CD14-positive monocyte (primary cell): ENCODE data around the gene BCAN. TPM values are rescaled to one million over a fixed set of nuclear protein-coding genes. Genes with fewer than 3 reads are reported as not detected.

ENCODE experiments used
- DNase-seq, 3 donors: peaks; one replicate each; pipeline ENCODE4 v3.0.0-alpha.2; 2011 to 2022
- H2AFZ ChIP-seq: 2 replicates; pipeline ENCODE4 v1.6.0; 2012; ENCODE audit warnings: mild to moderate bottlenecking, low read depth, low read length, inconsistent platforms; ENCODE audit not compliant: insufficient read depth, poor library complexity, severe bottlenecking
- H3K27ac ChIP-seq, 2 donors: 1 replicate in 1 of 2; 2 replicates in 1 of 2; pipeline ENCODE4 v1.5.1; 2012 to 2013; ENCODE audit warnings: low read length in 2 of 2, control low read depth in 1 of 2, inconsistent platforms in 1 of 2, low read depth in 1 of 2, mild to moderate bottlenecking in 1 of 2
- H3K27me3 ChIP-seq, 2 donors: one replicate each; pipeline versions ENCODE4 v1.6.0 to v1.6.1; 2011 to 2013; ENCODE audit warnings: low read length in 2 of 2; ENCODE audit not compliant: control insufficient read depth in 2 of 2, insufficient read depth in 2 of 2
- H3K36me3 ChIP-seq, 2 donors: replicated peaks in 1 of 2; 1 replicate in 1 of 2; 2 replicates in 1 of 2; pipeline versions ENCODE4 v1.5.1 to v1.6.1; 2012 to 2013; ENCODE audit warnings: low read length in 2 of 2, control low read depth in 1 of 2, inconsistent platforms in 1 of 2, mild to moderate bottlenecking in 1 of 2; ENCODE audit not compliant: insufficient read depth in 2 of 2, control insufficient read depth in 1 of 2
- H3K4me1 ChIP-seq, 2 donors: 1 replicate in 1 of 2; 2 replicates in 1 of 2; pipeline versions ENCODE4 v1.5.1 to v1.6.1; 2012 to 2013; ENCODE audit warnings: low read length in 2 of 2, control low read depth in 1 of 2, inconsistent platforms in 1 of 2, mild to moderate bottlenecking in 1 of 2, moderate library complexity in 1 of 2; ENCODE audit not compliant: insufficient read depth in 2 of 2, control insufficient read depth in 1 of 2
- H3K4me2 ChIP-seq: replicated peaks from 2 replicates; pipeline ENCODE3; 2012; ENCODE audit warnings: low read length, moderate library complexity, mild to moderate bottlenecking; ENCODE audit not compliant: poor library complexity, severe bottlenecking; ENCODE audit errors: extremely low read depth
- H3K4me3 ChIP-seq, 3 experiments: fragments of 200-600 bp in 1 of 3; sonication (generic) in 1 of 3; replicated peaks in 1 of 3; 1 replicate in 2 of 3; 2 replicates in 1 of 3; pipeline ENCODE4 v1.5.1; 2011 to 2013; ENCODE audit warnings: low read length in 3 of 3, mild to moderate bottlenecking in 3 of 3, control low read depth in 2 of 3, low read depth in 2 of 3, inconsistent platforms in 1 of 3, moderate library complexity in 1 of 3
- H3K79me2 ChIP-seq: 2 replicates; pipeline ENCODE4 v1.6.0; 2012; ENCODE audit warnings: mild to moderate bottlenecking, control low read depth, inconsistent platforms, low read length, moderate library complexity; ENCODE audit not compliant: insufficient read depth
- H3K9ac ChIP-seq: 2 replicates; pipeline ENCODE4 v1.6.0; 2017; ENCODE audit warnings: low read length, mild to moderate bottlenecking; ENCODE audit not compliant: insufficient read depth, poor library complexity, severe bottlenecking
- H3K9me3 ChIP-seq, 2 donors: replicated peaks in 1 of 2; 1 replicate in 1 of 2; 2 replicates in 1 of 2; pipeline versions ENCODE4 v1.5.1 to v1.6.1; 2012 to 2013; ENCODE audit warnings: low read length in 2 of 2, control low read depth in 1 of 2; ENCODE audit not compliant: control insufficient read depth in 1 of 2, insufficient read depth in 1 of 2
- H4K20me1 ChIP-seq: 2 replicates; pipeline ENCODE4 v1.6.0; 2012; ENCODE audit warnings: mild to moderate bottlenecking, low read length, control low read depth, moderate library complexity; ENCODE audit not compliant: insufficient read depth
- H3K27ac Mint-ChIP-seq, 7 donors: one replicate each; pipeline ENCODE4 v1.8.0; 2020; ENCODE audit warnings: mild to moderate bottlenecking in 7 of 7, mixed read lengths in 7 of 7, moderate library complexity in 6 of 7, inconsistent platforms in 2 of 7
- H3K27me3 Mint-ChIP-seq, 3 donors: one replicate each; pipeline ENCODE4 v1.8.0; 2021 to 2022; ENCODE audit warnings: low read depth in 3 of 3, mild to moderate bottlenecking in 3 of 3, mixed read lengths in 3 of 3, moderate library complexity in 3 of 3, inconsistent platforms in 1 of 3
- H3K36me3 Mint-ChIP-seq, 2 donors: one replicate each; pipeline ENCODE4 v1.8.0; 2020; ENCODE audit warnings: mixed read lengths in 2 of 2, inconsistent platforms in 1 of 2, mild to moderate bottlenecking in 1 of 2
- H3K4me1 Mint-ChIP-seq: one replicate; pipeline ENCODE4 v1.8.0; 2020; ENCODE audit warnings: mild to moderate bottlenecking, mixed read lengths
- H3K4me3 Mint-ChIP-seq, 2 donors: one replicate each; pipeline ENCODE4 v1.8.0; 2020; ENCODE audit warnings: mild to moderate bottlenecking in 2 of 2, mixed read lengths in 2 of 2, moderate library complexity in 1 of 2
- H3K9me3 Mint-ChIP-seq, 7 donors: one replicate each; pipeline ENCODE4 v1.8.0; 2020 to 2022; ENCODE audit warnings: mixed read lengths in 7 of 7, mild to moderate bottlenecking in 6 of 7, moderate library complexity in 6 of 7, inconsistent platforms in 2 of 7
- WGBS: methylation state at CpG from one replicate; pipeline ENCODE4 v1.1.5; 2013; ENCODE audit warnings: missing lambda C conversion rate; ENCODE audit not compliant: insufficient coverage; 5-methylcytosine and 5-hydroxymethylcytosine counted together
- intact Hi-C, 2 donors: fragments of 100-400 bp; cut with micrococcal nuclease; formaldehyde crosslinking; loops; one replicate each; pipeline versions ENCODE4 v1.15.0 to v1.15.1; 2023
- polyA plus RNA-seq, 3 donors: library from polyadenylated mRNA; depleted of rRNA in 1 of 3; unstranded in 2 of 3; stranded (reverse) in 1 of 3; fragments of 300-500 nt in 2 of 3; fragments of >200 nt in 1 of 3; fragmentation: Illumina TruSeq in 2 of 3; gene quantifications; 1 replicate in 2 of 3; 2 replicates in 1 of 3; pipeline ENCODE4 v1.2.3, GENCODE V29; 2012 to 2021
- TF ChIP-seq, protein P1 (sequence below): fragments of 200-600 bp; IDR thresholded peaks from one replicate; pipeline ENCODE4 v1.8.0; 2022; ENCODE audit warnings: antibody characterized with exemption, mild to moderate bottlenecking

Gene BCAN
- polyA plus RNA-seq, 3 donors: not detected

DNA sequence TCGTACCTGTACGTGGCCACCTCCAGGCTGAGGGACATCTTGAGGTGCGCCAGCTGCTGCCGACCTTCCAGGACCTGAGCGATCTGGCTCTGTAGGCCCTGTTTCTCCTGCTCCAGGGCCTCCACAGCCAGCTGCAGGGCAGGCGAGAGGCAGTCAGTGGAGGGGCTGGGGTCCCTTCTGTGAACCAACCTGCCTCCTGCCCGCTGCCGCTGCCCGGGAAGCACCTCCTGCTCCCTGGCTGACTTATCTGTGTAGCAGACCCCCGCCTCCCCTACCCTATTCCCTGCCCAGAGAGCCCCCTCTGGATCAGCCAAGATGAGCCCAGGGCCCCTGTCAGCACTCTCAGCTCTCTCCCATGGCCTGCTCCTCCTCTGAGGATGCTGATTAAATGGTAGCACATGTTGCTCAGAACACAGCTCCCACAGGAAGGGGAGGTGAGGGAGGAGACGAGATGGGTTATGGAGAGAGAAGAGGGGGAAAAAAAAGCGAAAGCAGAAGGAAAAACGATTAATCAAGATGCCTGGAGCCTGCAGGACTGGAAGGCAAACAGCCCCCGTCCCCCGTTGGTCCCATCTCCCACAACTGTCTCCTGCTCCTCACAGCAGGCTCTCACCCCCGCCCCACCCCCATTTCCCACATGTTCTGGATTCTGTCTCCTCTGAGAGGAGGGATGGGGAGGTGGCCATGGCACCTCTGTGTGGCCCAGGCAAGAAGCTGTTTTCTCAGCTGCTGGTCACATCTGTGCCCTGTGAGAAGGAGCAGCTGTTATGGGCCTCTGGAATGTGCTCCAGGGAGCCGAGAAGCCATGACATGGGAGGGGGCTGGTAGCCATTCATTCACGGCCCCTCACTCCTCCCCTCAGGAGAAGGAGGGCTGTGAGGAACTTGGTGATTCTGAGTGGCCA, 33.5 kb downstream of the BCAN start:
- intact Hi-C loops: loop anchor here (5.0 to 10.0 kb wide), 2 partner anchors 48 to 51 kb away; no protein-coding TSS in a partner anchor

More for the DNA sequence above, 33.5 kb downstream of the BCAN start:
- Histone ChIP-seq H4K20me1 (no peaks in the 10 kb centered on the region), H3K27me3 (peaks cover 38 to 82% of the 10 kb centered on the region in 2 donors), H3K4me3 (no peak overlapping the region), H3K36me3 (no peaks in the 10 kb centered on the region), H3K79me2 (no peaks in the 10 kb centered on the region), H2AFZ (no peak overlapping the region), H3K4me1 (peaks cover 0 to 7% of the 10 kb centered on the region in 2 donors), H3K9ac (no peak overlapping the region), H3K9me3 (peaks cover 0 to 11% of the 10 kb centered on the region in 2 donors), H3K27ac (no peak overlapping the region), H3K4me2 (no peak overlapping the region)
- TF ChIP-seq, protein P1, sequence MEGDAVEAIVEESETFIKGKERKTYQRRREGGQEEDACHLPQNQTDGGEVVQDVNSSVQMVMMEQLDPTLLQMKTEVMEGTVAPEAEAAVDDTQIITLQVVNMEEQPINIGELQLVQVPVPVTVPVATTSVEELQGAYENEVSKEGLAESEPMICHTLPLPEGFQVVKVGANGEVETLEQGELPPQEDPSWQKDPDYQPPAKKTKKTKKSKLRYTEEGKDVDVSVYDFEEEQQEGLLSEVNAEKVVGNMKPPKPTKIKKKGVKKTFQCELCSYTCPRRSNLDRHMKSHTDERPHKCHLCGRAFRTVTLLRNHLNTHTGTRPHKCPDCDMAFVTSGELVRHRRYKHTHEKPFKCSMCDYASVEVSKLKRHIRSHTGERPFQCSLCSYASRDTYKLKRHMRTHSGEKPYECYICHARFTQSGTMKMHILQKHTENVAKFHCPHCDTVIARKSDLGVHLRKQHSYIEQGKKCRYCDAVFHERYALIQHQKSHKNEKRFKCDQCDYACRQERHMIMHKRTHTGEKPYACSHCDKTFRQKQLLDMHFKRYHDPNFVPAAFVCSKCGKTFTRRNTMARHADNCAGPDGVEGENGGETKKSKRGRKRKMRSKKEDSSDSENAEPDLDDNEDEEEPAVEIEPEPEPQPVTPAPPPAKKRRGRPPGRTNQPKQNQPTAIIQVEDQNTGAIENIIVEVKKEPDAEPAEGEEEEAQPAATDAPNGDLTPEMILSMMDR: no peak
- no peak overlapping the region for H3K27ac Mint-ChIP-seq
- peaks cover 0 to 11% (median 3%) of the 10 kb centered on the region in 7 donors for H3K9me3 Mint-ChIP-seq
- DNase-seq: no peak
- H3K4me3 Mint-ChIP-seq: peak overlapping the region in 1 of 2 donors; percentile 67
- peaks cover 0 to 4% of the 10 kb centered on the region in 2 donors for H3K36me3 Mint-ChIP-seq
- 87% methylated on average over 4 of the region's 18 CpGs for WGBS
- H3K4me1 Mint-ChIP-seq: peaks cover 12% of the 10 kb centered on the region
- H3K27me3 Mint-ChIP-seq: peaks cover 65 to 90% (median 77%) of the 10 kb centered on the region in 3 donors
